Measurements from ENCODE around the gene KCNAB1. TPM values are rescaled to one million over a fixed set of nuclear protein-coding genes. Genes with fewer than 3 reads are reported as not detected.

KCNAB1 gene
- total RNA-seq, 1 experiment from 2014 or later: 1.0 TPM

DNA sequence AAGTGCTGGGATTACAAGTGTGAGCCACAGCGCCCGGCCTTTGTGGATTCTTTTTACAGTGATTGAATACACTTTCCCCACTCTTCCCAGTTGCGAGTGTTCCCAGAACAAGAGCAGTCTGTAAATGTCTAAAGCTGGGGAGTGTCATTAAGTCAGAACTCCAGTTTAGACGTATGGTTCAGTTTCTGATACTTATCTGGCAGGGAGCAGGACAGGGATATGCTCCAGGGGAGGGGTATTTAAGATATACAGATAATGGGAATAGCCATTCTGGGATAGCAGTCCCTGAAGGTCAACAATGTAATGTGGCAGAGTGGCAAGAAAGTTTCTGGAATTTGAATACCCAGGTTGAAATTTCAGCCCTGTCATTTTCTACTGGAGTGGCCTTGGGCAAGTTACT is 270.5 kb downstream of the KCNAB1 start:
- no peak overlapping the region for H3K4me3 Mint-ChIP-seq
- no peak overlapping the region for H3K27ac Mint-ChIP-seq
- no peaks in the 10 kb centered on the region; the same call in 1 of the 2 replicates for H3K4me1 Mint-ChIP-seq
- no peaks in the 10 kb centered on the region for H3K36me3 Mint-ChIP-seq
- ATAC-seq: no peak
- DNase-seq (ENCODE audit: low spot score): no peak
- H3K27me3 Mint-ChIP-seq (ENCODE audit: low read depth): no peaks in the 10 kb centered on the region
- H3K9me3 Mint-ChIP-seq: 0 out of 2 replicates have a peak, but pooled peaks cover 5% of the 10 kb centered on the region
- CTCF ChIA-PET: no interaction called here
- POLR2A ChIA-PET: no interaction called here
- TF ChIP-seq, protein P1, sequence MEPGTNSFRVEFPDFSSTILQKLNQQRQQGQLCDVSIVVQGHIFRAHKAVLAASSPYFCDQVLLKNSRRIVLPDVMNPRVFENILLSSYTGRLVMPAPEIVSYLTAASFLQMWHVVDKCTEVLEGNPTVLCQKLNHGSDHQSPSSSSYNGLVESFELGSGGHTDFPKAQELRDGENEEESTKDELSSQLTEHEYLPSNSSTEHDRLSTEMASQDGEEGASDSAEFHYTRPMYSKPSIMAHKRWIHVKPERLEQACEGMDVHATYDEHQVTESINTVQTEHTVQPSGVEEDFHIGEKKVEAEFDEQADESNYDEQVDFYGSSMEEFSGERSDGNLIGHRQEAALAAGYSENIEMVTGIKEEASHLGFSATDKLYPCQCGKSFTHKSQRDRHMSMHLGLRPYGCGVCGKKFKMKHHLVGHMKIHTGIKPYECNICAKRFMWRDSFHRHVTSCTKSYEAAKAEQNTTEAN (CRISPR knock-in tag; IDR thresholded peaks at IDR 0.05): no peak
- TF ChIP-seq ZNF121 (CRISPR knock-in tag; IDR thresholded peaks at IDR 0.05) (no peak), ZNF219 (CRISPR knock-in tag; IDR thresholded peaks at IDR 0.05; ENCODE audit: borderline replicate concordance) (no peak), ATF1 (CRISPR knock-in tag; IDR thresholded peaks at IDR 0.05) (no peak), FOXJ3 (CRISPR knock-in tag; IDR thresholded peaks at IDR 0.05; ENCODE audit: borderline replicate concordance) (no peak), TCF7 (CRISPR knock-in tag; IDR thresholded peaks at IDR 0.05; ENCODE audit: low read depth) (no peak), TP53 (CRISPR knock-in tag; IDR thresholded peaks at IDR 0.05) (no peak), ZNF416 (CRISPR knock-in tag; IDR thresholded peaks at IDR 0.05) (no peak), ZNF671 (CRISPR knock-in tag; IDR thresholded peaks at IDR 0.05) (no peak), SMAD3 (CRISPR knock-in tag; IDR thresholded peaks at IDR 0.05; ENCODE audit: borderline replicate concordance) (no peak), NR2C2 (CRISPR knock-in tag; IDR thresholded peaks at IDR 0.05) (no peak), RORB (CRISPR knock-in tag; IDR thresholded peaks at IDR 0.05) (no peak), CBFB (CRISPR knock-in tag; IDR thresholded peaks at IDR 0.05; ENCODE audit: low read depth) (no peak)
- TF ChIP-seq, protein P2, sequence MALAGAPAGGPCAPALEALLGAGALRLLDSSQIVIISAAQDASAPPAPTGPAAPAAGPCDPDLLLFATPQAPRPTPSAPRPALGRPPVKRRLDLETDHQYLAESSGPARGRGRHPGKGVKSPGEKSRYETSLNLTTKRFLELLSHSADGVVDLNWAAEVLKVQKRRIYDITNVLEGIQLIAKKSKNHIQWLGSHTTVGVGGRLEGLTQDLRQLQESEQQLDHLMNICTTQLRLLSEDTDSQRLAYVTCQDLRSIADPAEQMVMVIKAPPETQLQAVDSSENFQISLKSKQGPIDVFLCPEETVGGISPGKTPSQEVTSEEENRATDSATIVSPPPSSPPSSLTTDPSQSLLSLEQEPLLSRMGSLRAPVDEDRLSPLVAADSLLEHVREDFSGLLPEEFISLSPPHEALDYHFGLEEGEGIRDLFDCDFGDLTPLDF (CRISPR knock-in tag; IDR thresholded peaks at IDR 0.05): no peak
- TF ChIP-seq, protein P3, sequence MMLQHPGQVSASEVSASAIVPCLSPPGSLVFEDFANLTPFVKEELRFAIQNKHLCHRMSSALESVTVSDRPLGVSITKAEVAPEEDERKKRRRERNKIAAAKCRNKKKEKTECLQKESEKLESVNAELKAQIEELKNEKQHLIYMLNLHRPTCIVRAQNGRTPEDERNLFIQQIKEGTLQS (CRISPR knock-in tag; conservative IDR thresholded peaks at IDR 0.05): no peak
- TF ChIP-seq, protein P4, sequence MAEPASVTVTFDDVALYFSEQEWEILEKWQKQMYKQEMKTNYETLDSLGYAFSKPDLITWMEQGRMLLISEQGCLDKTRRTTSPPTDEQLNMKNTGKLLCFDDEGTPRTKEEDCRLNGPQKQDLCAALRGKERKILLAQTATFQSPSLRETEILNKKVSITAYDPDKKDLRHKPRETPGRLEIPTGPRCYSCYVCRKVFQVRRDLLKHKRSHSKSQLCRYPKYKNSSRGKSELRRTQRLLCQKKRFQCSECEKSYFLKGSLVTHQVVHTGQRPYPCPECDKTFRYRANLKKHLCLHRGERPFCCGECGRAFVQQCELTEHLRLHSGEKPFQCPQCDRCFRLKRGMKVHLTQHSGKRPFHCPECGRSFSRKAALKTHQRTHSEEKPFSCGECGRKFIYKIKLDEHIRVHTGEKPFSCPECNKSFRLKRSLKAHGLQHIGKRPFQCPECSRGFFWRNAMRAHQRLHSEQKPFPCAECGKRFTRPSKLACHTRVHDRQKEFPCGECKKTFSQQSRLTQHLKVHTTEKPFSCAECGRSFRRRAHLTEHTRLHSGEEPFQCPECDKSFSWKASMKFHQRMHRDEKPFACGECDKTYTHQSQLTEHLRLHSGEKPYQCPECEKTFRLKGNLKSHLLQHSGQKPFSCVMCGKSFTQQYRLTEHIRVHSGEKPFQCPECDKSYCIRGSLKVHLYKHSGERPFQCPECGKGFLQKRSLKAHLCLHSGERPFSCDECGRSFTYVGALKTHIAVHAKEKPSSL (CRISPR knock-in tag; conservative IDR thresholded peaks at IDR 0.05): no peak
- TF ChIP-seq, protein P5, sequence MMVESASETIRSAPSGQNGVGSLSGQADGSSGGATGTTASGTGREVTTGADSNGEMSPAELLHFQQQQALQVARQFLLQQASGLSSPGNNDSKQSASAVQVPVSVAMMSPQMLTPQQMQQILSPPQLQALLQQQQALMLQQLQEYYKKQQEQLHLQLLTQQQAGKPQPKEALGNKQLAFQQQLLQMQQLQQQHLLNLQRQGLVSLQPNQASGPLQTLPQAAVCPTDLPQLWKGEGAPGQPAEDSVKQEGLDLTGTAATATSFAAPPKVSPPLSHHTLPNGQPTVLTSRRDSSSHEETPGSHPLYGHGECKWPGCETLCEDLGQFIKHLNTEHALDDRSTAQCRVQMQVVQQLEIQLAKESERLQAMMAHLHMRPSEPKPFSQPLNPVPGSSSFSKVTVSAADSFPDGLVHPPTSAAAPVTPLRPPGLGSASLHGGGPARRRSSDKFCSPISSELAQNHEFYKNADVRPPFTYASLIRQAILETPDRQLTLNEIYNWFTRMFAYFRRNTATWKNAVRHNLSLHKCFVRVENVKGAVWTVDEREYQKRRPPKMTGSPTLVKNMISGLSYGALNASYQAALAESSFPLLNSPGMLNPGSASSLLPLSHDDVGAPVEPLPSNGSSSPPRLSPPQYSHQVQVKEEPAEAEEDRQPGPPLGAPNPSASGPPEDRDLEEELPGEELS (CRISPR knock-in tag; IDR thresholded peaks at IDR 0.05): no peak
- TF ChIP-seq, protein P6, sequence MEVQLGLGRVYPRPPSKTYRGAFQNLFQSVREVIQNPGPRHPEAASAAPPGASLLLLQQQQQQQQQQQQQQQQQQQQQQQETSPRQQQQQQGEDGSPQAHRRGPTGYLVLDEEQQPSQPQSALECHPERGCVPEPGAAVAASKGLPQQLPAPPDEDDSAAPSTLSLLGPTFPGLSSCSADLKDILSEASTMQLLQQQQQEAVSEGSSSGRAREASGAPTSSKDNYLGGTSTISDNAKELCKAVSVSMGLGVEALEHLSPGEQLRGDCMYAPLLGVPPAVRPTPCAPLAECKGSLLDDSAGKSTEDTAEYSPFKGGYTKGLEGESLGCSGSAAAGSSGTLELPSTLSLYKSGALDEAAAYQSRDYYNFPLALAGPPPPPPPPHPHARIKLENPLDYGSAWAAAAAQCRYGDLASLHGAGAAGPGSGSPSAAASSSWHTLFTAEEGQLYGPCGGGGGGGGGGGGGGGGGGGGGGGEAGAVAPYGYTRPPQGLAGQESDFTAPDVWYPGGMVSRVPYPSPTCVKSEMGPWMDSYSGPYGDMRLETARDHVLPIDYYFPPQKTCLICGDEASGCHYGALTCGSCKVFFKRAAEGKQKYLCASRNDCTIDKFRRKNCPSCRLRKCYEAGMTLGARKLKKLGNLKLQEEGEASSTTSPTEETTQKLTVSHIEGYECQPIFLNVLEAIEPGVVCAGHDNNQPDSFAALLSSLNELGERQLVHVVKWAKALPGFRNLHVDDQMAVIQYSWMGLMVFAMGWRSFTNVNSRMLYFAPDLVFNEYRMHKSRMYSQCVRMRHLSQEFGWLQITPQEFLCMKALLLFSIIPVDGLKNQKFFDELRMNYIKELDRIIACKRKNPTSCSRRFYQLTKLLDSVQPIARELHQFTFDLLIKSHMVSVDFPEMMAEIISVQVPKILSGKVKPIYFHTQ (CRISPR knock-in tag; IDR thresholded peaks at IDR 0.05): no peak
- TF ChIP-seq, protein P7, sequence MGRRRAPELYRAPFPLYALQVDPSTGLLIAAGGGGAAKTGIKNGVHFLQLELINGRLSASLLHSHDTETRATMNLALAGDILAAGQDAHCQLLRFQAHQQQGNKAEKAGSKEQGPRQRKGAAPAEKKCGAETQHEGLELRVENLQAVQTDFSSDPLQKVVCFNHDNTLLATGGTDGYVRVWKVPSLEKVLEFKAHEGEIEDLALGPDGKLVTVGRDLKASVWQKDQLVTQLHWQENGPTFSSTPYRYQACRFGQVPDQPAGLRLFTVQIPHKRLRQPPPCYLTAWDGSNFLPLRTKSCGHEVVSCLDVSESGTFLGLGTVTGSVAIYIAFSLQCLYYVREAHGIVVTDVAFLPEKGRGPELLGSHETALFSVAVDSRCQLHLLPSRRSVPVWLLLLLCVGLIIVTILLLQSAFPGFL (CRISPR knock-in tag; IDR thresholded peaks at IDR 0.05; ENCODE audit: borderline replicate concordance): no peak
- TF ChIP-seq, protein P8, sequence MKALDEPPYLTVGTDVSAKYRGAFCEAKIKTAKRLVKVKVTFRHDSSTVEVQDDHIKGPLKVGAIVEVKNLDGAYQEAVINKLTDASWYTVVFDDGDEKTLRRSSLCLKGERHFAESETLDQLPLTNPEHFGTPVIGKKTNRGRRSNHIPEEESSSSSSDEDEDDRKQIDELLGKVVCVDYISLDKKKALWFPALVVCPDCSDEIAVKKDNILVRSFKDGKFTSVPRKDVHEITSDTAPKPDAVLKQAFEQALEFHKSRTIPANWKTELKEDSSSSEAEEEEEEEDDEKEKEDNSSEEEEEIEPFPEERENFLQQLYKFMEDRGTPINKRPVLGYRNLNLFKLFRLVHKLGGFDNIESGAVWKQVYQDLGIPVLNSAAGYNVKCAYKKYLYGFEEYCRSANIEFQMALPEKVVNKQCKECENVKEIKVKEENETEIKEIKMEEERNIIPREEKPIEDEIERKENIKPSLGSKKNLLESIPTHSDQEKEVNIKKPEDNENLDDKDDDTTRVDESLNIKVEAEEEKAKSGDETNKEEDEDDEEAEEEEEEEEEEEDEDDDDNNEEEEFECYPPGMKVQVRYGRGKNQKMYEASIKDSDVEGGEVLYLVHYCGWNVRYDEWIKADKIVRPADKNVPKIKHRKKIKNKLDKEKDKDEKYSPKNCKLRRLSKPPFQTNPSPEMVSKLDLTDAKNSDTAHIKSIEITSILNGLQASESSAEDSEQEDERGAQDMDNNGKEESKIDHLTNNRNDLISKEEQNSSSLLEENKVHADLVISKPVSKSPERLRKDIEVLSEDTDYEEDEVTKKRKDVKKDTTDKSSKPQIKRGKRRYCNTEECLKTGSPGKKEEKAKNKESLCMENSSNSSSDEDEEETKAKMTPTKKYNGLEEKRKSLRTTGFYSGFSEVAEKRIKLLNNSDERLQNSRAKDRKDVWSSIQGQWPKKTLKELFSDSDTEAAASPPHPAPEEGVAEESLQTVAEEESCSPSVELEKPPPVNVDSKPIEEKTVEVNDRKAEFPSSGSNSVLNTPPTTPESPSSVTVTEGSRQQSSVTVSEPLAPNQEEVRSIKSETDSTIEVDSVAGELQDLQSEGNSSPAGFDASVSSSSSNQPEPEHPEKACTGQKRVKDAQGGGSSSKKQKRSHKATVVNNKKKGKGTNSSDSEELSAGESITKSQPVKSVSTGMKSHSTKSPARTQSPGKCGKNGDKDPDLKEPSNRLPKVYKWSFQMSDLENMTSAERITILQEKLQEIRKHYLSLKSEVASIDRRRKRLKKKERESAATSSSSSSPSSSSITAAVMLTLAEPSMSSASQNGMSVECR (CRISPR knock-in tag; IDR thresholded peaks at IDR 0.05; ENCODE audit: borderline replicate concordance): no peak

All from WTC11 (cell line).